Measurements from ENCODE around the gene SLC25A27.

- no peak for TF ChIP-seq ZNF571 (tag by site-specific recombination; IDR thresholded peaks at IDR 0.05)
- TF ChIP-seq CTCF (tag by site-specific recombination; IDR thresholded peaks at IDR 0.05): no peak
These were observed 959 bp upstream of the SLC25A27 start for GRCh38 chr6:46651816-46652215.
